Right lobe of liver (tissue), 4 donors: ENCODE measurements around the gene POU3F4.

ENCODE experiments used
- CTCF ChIP-seq, 4 donors: fragments of 200-600 bp in 3 of 4; fragments of 450-650 bp in 1 of 4; IDR thresholded peaks; one replicate each; pipeline versions ENCODE4 v1.5.1 to v1.8.0; 2016 to 2022; ENCODE audit warnings: antibody characterized with exemption in 4 of 4, mild to moderate bottlenecking in 2 of 4
- POLR2A ChIP-seq: fragments of 450-650 bp; IDR thresholded peaks from one replicate; pipeline ENCODE4 v1.6.1; 2017; ENCODE audit warnings: antibody characterized with exemption, mild to moderate bottlenecking
- donor health status: DM: no; HTN: no; CAD: no.
- donor health status: DM: no; HTN: no; CAD: no.
- donor health status: DM: no; HTN: yes; CAD: no.

GRCh38 chrX:83529950-83530349 is 21.9 kb downstream of the POU3F4 start:
- peak; percentile 9 to 22 (median 12) for TF ChIP-seq CTCF (IDR thresholded peaks at IDR 0.05)
- TF ChIP-seq POLR2A: no peak
